Kidney (tissue), 14 donors: Measurements from ENCODE around the gene QRFP. TPM values are rescaled to one million over a fixed set of nuclear protein-coding genes. Genes with fewer than 3 reads are reported as not detected.

Experiments used
- DNase-seq, 5 donors: peaks; one replicate each; pipeline ENCODE4 v3.0.0-alpha.2; 2013 to 2020
- FAIRE-seq: peaks from 2 replicates; lab custom pipeline; 2012; peaks lifted over from hg19 to GRCh38; lab: Jason Lieb, UNC
- H3K27ac ChIP-seq, 2 donors: one replicate each; pipeline ENCODE4 v1.7.0; 2013; ENCODE audit warnings: low read depth in 2 of 2, low read length in 2 of 2, inconsistent platforms in 1 of 2
- H3K27me3 ChIP-seq: one replicate; pipeline ENCODE4 v1.7.1; 2013; ENCODE audit warnings: low read length, inconsistent platforms; ENCODE audit not compliant: control insufficient read depth, insufficient read depth
- H3K36me3 ChIP-seq, 3 donors: one replicate each; pipeline versions ENCODE4 v1.7.0 to v1.7.1; 2013; ENCODE audit warnings: low read length in 3 of 3, control low read depth in 1 of 3, inconsistent platforms in 1 of 3; ENCODE audit not compliant: insufficient read depth in 3 of 3, control insufficient read depth in 2 of 3
- H3K4me1 ChIP-seq, 3 donors: one replicate each; pipeline versions ENCODE4 v1.7.0 to v1.7.1; 2013; ENCODE audit warnings: low read length in 3 of 3, inconsistent platforms in 1 of 3, low read depth in 1 of 3; ENCODE audit not compliant: control insufficient read depth in 2 of 3, insufficient read depth in 2 of 3
- H3K4me3 ChIP-seq, 3 donors: one replicate each; pipeline versions ENCODE4 v1.7.0 to v1.8.1; 2013; ENCODE audit warnings: low read length in 3 of 3, control low read depth in 1 of 3, inconsistent platforms in 1 of 3
- H3K9ac ChIP-seq, 3 donors: one replicate each; pipeline versions ENCODE4 v1.7.0 to v1.7.1; 2013; ENCODE audit warnings: low read length in 3 of 3, control low read depth in 1 of 3, inconsistent platforms in 1 of 3
- H3K9me3 ChIP-seq, 3 donors: one replicate each; pipeline versions ENCODE4 v1.7.0 to v1.7.1; 2013; ENCODE audit warnings: low read length in 3 of 3, control low read depth in 1 of 3, inconsistent platforms in 1 of 3; ENCODE audit not compliant: control insufficient read depth in 2 of 3, insufficient read depth in 1 of 3
- intact Hi-C: fragments of 100-400 bp; cut with DNase I; formaldehyde crosslinking; loops from one replicate; pipeline ENCODE4 v1.11.1; 2022
- polyA plus RNA-seq: library from polyadenylated mRNA; stranded (reverse); fragments of 350-450 nt; fragmentation: Illumina TruSeq; extraction: RNeasy Lipid Tissue Mini Kit (QIAGEN cat#74804); gene quantifications from one replicate; pipeline ENCODE4 v1.2.3, GENCODE V29; 2014; ENCODE audit warnings: low read depth, low replicate concordance; ENCODE audit not compliant: insufficient read depth
- total RNA-seq: library from RNA; stranded (reverse); fragmentation: NEBNext Ultra II Directional; extraction: Animal tissue kit (Norgen Biotek cat#: 25700); gene quantifications from one replicate; pipeline ENCODE4 v1.2.1, GENCODE V29; 2021
- TF ChIP-seq, protein P1 (sequence below): IDR thresholded peaks from 3 replicates; pipeline ENCODE4 v1.5.1; 2012; ENCODE audit warnings: mild to moderate bottlenecking, moderate library complexity, borderline replicate concordance; ENCODE audit not compliant: insufficient read depth; ENCODE audit errors: extremely low read depth
- donor health status: control.
- donor health status: control.
- donor health status: control.
- donor health status: control.
- donor health status: control.
- donor health status: DM: yes; HTN: yes; CAD: no.
- donor health status: Normal renal cell carcinoma (clear cell type).

The QRFP gene
- total and polyA plus RNA-seq, 2 donors from 2014 or later, result not detected

- H3K27me3 ChIP-seq, result no peaks in the 10 kb centered on the region
- DNase-seq (no peak), FAIRE-seq (no peak)
- H3K27ac ChIP-seq, result no peak overlapping the region
- TF ChIP-seq, protein P1, sequence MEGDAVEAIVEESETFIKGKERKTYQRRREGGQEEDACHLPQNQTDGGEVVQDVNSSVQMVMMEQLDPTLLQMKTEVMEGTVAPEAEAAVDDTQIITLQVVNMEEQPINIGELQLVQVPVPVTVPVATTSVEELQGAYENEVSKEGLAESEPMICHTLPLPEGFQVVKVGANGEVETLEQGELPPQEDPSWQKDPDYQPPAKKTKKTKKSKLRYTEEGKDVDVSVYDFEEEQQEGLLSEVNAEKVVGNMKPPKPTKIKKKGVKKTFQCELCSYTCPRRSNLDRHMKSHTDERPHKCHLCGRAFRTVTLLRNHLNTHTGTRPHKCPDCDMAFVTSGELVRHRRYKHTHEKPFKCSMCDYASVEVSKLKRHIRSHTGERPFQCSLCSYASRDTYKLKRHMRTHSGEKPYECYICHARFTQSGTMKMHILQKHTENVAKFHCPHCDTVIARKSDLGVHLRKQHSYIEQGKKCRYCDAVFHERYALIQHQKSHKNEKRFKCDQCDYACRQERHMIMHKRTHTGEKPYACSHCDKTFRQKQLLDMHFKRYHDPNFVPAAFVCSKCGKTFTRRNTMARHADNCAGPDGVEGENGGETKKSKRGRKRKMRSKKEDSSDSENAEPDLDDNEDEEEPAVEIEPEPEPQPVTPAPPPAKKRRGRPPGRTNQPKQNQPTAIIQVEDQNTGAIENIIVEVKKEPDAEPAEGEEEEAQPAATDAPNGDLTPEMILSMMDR, result no peak
- H3K9me3 ChIP-seq, result no peaks in the 10 kb centered on the region
- H3K9ac ChIP-seq, result no peak overlapping the region
- intact Hi-C loops, result no loop called here
- H3K4me1 ChIP-seq, result no peaks in the 10 kb centered on the region
- no peak overlapping the region for H3K4me3 ChIP-seq
- H3K36me3 ChIP-seq, result no peaks in the 10 kb centered on the region
These were observed 23.0 kb upstream of the QRFP start for GRCh38 chr9:130919559-130920145.

DNA sequence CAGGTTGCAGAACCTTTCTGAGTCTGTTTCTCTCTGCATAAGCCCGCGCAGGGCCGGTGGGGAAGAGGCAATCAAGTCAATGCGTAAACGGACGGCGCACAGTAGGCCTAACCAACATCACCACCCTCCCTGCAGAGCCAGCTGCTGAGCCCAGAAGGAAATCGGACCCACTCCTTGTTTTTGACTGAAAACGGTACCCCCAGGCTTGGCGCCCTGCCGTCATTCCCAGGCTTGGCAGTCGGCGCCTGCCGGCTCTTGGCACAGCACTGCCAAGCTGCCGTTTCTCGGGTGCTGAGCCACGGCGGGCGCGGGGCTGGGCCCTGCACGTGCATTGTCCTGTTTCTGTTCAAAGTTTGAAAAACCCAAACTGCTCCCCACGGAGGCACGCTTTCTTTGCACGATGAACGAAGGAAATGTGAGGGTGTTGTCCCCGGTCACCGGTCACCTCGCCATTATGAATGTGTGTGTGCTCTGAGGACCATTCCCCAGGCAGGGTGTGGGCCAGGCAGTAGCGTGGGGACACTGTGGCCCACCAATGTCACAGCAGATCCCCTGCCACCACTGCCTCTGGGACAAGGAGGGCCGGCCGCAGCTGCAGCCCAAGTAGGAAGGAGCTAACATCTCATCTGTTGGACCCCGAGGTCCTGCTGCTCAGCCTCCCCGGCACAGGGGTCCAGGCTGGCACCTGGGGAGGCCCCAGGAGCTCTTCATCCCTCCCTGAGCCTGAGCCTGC is 22.4 kb upstream of the QRFP start:
- H3K9me3 ChIP-seq, result no peaks in the 10 kb centered on the region
- no peaks in the 10 kb centered on the region for H3K27me3 ChIP-seq
- H3K9ac ChIP-seq, result no peak overlapping the region
- FAIRE-seq, result no peak
- H3K4me3 ChIP-seq, result no peak overlapping the region
- no peaks in the 10 kb centered on the region for H3K36me3 ChIP-seq
- DNase-seq, result no peak
- no peak overlapping the region for H3K27ac ChIP-seq
- TF ChIP-seq, protein P1, result no peak
- H3K4me1 ChIP-seq, result no peaks in the 10 kb centered on the region
- intact Hi-C loops, result no loop called here

GRCh38 chr9:130918101-130918825 is 21.7 kb upstream of the QRFP start:
- Histone ChIP-seq H3K27ac (no peak overlapping the region), H3K4me1 (no peaks in the 10 kb centered on the region), H3K36me3 (no peaks in the 10 kb centered on the region), H3K27me3 (no peaks in the 10 kb centered on the region), H3K4me3 (no peak overlapping the region), H3K9me3 (no peaks in the 10 kb centered on the region), H3K9ac (no peak overlapping the region)
- intact Hi-C loops, result no loop called here
- TF ChIP-seq, protein P1, result no peak
- DNase-seq (no peak), FAIRE-seq (no peak)
